Measurements from ENCODE around the gene APCDD1L.

DNA sequence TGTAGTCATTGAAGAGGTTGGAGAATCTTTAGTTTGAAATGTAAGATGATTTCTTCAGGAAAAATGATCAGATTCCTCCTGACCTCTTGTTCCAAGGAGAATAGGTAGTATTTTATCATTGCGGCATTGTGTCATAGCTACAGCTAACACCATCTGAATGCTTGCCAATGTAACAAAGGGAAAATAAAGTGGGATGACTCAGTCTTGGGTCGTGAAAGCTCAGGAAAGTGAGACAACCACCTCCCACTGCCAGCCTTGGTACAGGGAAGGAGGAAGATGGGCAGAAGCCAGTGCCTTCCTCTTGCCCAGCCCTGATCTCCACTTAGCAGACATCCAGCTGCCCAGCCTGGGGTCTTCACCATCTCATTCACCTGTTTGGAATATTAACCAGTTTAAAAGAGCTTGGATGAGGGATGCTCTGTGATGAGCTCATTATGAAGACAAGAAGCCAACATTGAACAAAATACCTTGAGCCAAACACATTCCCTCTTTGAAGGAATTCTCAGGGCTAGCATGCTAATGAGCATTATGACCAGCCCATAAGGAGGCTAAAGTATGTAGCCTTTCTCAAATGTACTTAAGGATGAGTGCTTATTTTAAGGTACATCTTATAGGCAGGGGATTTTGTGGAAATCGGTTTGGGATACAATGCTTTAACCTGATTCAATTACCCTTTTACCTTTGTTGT lies 40.0 kb upstream of the APCDD1L start:
- TF ChIP-seq, protein P1, sequence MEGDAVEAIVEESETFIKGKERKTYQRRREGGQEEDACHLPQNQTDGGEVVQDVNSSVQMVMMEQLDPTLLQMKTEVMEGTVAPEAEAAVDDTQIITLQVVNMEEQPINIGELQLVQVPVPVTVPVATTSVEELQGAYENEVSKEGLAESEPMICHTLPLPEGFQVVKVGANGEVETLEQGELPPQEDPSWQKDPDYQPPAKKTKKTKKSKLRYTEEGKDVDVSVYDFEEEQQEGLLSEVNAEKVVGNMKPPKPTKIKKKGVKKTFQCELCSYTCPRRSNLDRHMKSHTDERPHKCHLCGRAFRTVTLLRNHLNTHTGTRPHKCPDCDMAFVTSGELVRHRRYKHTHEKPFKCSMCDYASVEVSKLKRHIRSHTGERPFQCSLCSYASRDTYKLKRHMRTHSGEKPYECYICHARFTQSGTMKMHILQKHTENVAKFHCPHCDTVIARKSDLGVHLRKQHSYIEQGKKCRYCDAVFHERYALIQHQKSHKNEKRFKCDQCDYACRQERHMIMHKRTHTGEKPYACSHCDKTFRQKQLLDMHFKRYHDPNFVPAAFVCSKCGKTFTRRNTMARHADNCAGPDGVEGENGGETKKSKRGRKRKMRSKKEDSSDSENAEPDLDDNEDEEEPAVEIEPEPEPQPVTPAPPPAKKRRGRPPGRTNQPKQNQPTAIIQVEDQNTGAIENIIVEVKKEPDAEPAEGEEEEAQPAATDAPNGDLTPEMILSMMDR (IDR thresholded peaks at IDR 0.05; ENCODE audit: insufficient read depth, low read length, poor library complexity, severe bottlenecking) = no peak
- no peak for TF ChIP-seq EZH2phosphoT487 (conservative IDR thresholded peaks at IDR 0.05; ENCODE audit: low read length)
